ENCODE measurements around the gene MPIG6B.

Gene MPIG6B

DNA sequence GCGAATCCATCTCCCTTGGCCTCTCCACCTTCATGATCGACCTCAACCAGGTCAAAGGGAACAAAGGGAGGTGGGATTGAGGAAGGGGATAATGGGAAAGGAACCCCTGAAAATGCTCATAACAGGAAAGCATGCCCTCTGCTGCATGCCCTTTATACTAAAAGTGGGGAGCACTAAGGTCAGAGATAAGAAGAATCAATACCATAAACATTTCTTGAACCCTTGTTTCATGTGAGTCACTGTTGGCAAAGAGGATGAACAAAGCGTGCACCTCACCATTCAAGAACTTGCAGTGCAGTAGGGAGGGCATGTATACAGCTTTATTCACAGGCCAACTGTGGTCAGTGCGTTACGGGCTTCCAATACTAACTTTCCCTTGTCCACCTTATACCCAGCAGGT lies 37.6 kb downstream of the MPIG6B start:
- no peaks in the 10 kb centered on the region for H3K27me3 Mint-ChIP-seq
- no peak overlapping the region for H3K4me3 Mint-ChIP-seq
- no peak overlapping the region for H3K27ac Mint-ChIP-seq
- peaks cover 4% of the 10 kb centered on the region for H3K4me1 Mint-ChIP-seq (ENCODE audit: low read depth)
- peaks cover 59% of the 10 kb centered on the region for H3K36me3 Mint-ChIP-seq (ENCODE audit: low read depth)
- H3K9me3 Mint-ChIP-seq = no peaks in the 10 kb centered on the region

DNA sequence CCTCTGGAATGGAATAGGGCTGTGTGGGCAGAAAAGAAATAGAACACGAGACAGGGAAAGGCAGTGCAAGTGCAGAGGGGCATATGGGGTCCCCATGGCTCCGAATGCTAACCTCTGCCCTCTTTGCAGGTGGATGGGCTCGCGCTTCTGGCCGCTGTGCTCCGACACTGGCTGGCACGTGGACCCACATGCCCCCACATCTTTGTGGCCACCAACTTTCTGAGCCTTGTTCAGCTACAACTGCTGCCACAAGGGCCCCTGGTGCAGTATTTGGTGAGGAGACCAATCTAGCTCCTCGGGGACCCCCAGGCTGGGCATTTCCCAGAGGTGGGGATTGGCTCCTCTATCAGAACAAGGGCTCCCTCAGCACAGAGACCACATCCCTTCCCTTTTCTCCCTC lies 38.2 kb downstream of the MPIG6B start:
- peaks cover 4% of the 10 kb centered on the region for H3K4me1 Mint-ChIP-seq (ENCODE audit: low read depth)
- no peaks in the 10 kb centered on the region for H3K9me3 Mint-ChIP-seq

DNA sequence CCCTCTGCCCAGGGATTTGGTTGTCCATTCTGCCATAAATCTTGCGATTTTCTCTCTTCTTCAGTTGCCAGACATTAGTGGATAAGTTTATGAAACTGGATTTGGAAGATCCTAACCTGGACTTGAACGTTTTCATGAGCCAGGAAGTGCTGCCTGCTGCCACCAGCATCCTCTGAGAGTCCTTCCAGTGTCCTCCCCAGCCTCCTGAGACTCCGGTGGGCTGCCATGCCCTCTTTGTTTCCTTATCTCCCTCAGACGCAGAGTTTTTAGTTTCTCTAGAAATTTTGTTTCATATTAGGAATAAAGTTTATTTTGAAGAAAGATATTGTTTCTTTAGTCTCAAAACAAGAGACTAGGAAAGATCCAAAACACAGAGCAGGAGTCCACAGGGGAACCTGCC lies 39.2 kb downstream of the MPIG6B start, which contains the start of gene SAPCD1:
Gene SAPCD1 (plus strand): TSS at position 301 of the 400 bp plus-strand sequence. CDS start 399 bp downstream, outside the sequence.
- Mint-ChIP-seq H3K4me3 (no peak within 1 kb of the TSS), H3K4me1 (ENCODE audit: low read depth) (peaks cover 4% of the 10 kb centered on the region), H3K27me3 (no peaks in the 10 kb centered on the region), H3K9me3 (no peaks in the 10 kb centered on the region), H3K27ac (no peak within 1 kb of the TSS), H3K36me3 (ENCODE audit: low read depth) (peaks cover 59% of the 10 kb centered on the region)

More for the DNA sequence above, 38.2 kb downstream of the MPIG6B start:
- Mint-ChIP-seq H3K36me3 (ENCODE audit: low read depth) (peaks cover 59% of the 10 kb centered on the region), H3K27ac (no peak overlapping the region), H3K27me3 (no peaks in the 10 kb centered on the region), H3K4me3 (no peak overlapping the region)

DNA sequence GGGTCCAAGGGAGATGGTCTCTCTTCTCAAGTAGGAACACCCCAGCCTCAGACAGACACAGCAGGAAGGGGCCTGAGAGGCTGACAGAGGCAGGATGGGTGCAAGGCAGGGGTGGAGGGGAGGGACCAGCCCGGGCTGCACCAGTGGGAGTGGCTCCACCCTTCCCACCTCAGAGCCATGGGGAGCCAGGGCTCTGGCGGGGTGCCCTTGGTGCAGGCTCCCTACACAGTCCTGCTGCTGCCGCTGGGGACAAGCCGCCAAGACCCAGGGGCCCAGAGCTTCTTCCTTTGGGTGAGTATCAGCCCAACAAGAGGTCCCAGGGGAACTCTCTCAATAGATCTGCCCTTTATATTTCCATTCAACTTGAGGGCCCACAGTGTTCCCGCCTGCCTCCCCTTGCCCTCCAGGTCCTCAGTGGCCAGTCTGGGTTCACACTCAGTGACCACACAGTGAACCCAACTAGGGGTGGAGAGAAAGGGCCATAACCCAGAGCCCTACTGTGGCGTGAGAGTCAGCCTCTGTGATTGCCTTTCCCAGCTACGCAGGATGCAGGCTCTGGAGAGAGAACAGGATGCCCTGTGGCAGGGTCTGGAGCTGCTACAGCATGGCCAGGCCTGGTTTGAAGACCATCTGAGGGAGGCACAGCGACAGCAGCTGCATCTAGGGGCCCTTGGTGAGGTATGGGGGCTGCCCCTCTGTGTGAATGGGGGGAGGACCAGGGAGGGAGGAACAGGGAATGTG lies 39.9 kb downstream of the MPIG6B start:
- Mint-ChIP-seq H3K4me3 (no peak overlapping the region), H3K36me3 (ENCODE audit: low read depth) (peaks cover 57% of the 10 kb centered on the region), H3K27me3 (no peaks in the 10 kb centered on the region), H3K27ac (no peak overlapping the region), H3K4me1 (ENCODE audit: low read depth) (peaks cover 4% of the 10 kb centered on the region), H3K9me3 (no peaks in the 10 kb centered on the region)

DNA sequence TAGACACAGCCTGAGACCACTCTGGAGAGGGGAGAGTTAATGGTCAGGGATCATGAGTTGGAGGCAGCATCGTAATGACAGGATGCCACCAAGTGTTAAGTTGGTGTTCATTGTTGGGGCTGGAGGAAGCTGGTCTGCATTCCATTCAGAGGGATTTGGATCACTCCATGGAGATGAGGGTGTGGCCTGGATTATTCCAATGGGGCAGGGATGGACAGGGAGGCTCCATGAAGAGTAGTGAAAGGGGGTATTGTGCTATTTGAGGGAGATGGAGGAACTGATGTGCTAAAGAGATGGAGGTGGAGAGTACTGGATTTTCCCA lies 40.4 kb downstream of the MPIG6B start:
- Mint-ChIP-seq H3K27ac (no peak overlapping the region), H3K9me3 (no peaks in the 10 kb centered on the region), H3K4me1 (ENCODE audit: low read depth) (peaks cover 4% of the 10 kb centered on the region), H3K4me3 (no peak overlapping the region), H3K27me3 (no peaks in the 10 kb centered on the region), H3K36me3 (ENCODE audit: low read depth) (peaks cover 53% of the 10 kb centered on the region)

DNA sequence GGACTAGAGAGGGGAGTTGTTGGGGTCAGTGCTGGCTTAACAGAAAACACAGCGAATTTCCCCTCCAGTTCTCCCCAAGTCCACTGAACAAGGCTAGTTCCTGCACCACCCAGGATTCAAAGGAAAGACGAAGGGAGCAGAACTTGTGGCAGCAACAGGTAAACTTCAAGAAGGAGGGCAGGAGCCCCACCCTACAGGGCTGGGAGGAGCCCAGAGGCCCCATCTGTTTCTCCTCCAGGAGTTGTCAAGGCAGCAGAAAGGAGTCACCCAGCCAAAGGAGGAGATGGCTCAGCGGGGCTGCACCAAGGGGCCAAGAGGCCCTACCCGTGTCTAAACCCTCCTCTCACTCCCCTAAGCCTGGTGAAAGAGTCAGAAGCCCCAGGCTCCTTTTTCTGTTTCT lies 41.0 kb downstream of the MPIG6B start:
- peaks cover 47% of the 10 kb centered on the region for H3K36me3 Mint-ChIP-seq (ENCODE audit: low read depth)
- H3K27me3 Mint-ChIP-seq = no peaks in the 10 kb centered on the region
- peaks cover 4% of the 10 kb centered on the region for H3K4me1 Mint-ChIP-seq (ENCODE audit: low read depth)
- H3K9me3 Mint-ChIP-seq = no peaks in the 10 kb centered on the region
- H3K4me3 Mint-ChIP-seq = no peak overlapping the region
- no peak overlapping the region for H3K27ac Mint-ChIP-seq

DNA sequence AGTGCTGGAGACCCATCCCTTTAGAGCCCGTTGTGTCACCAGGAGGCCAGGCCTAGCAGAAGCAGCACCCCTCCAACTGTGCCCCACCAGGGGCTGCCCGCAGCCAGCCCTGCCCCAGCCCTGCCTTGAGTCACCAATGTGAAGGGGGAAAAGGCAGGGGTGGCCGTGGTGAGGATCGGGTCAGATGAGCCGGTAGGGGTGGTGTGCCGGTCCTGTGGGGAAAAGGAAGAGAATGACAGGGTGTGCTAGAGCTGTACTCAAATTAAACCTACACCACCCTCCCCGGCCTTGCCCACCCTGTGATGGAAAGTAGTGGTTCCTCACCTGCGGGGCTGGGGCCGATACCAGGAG lies 42.4 kb downstream of the MPIG6B start:
- Mint-ChIP-seq H3K27me3 (no peaks in the 10 kb centered on the region), H3K4me1 (ENCODE audit: low read depth) (peaks cover 10% of the 10 kb centered on the region), H3K36me3 (ENCODE audit: low read depth) (peaks cover 34% of the 10 kb centered on the region), H3K4me3 (no peak overlapping the region), H3K27ac (no peak overlapping the region), H3K9me3 (no peaks in the 10 kb centered on the region)

DNA sequence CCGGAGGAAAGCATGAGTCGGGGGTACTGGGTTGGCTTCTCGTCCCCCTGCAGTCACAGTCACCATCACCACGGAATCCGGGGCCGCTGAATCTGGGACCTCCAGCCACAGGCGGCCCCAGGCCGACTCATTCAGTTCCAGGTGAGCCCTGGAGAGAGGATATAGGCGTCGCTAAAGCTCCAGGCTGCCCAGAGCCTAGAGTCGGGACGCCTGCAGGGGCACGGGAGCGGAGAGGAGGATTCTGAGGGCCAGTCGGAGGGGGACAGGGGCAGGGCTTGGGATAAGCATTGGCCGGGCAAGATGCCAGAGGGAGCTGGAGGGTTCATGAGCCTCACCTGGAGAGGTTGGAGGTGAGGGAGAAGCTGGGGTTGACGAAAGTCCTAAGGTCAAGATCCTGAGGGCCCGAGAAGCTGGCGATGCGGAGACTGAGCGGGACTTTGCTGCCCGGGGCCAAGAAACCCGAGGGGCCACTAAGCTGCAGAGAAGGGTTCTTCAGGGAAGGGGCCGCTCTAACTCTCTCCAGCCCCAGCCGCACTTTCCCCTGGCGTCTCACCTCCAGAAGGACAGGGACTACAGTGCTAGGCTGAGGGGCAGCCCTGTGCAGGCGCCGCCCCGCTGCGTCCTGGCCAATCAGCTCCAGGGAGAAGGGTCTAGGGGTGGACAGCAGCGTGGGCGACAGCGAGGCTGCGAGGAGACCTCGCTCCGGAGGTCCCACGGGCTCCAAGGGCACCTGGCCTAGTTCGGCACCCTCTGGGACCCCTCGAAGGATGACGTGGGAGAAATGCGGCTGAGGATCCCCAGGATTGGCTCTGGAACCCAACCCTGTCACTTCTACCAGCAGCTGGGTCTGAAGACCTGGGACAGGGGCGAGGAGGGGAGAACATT lies 43.0 kb downstream of the MPIG6B start:
- Mint-ChIP-seq H3K27me3 (no peaks in the 10 kb centered on the region), H3K4me1 (ENCODE audit: low read depth) (peaks cover 12% of the 10 kb centered on the region), H3K27ac (no peak overlapping the region), H3K36me3 (ENCODE audit: low read depth) (peaks cover 29% of the 10 kb centered on the region), H3K9me3 (no peaks in the 10 kb centered on the region), H3K4me3 (no peak overlapping the region)

DNA sequence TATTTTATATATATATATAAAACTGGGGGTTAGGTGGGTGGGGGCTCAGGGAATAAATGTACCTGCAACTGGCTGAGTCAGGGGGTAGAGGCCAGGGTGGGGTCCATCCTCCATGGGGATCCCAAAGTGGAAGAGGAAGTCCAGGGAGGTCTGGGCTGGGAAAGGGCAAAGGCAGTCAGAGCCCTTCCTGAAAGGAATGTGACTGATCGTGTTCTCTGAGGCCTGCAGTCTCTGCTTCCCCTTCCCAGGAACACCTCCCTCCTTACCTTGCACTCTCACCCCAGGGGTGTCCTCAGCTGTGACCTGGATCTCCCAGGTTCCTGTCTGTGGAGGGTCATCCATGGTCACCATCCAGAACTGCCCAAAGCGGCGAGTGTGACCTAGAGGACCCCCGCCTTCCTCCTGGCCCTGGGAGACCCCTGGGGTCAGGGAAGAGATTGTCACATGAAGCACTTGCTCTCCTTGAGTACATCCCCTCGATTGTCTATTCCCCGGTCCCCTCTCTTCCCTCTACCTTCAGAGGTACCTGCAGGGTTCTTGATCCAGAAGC lies 44.0 kb downstream of the MPIG6B start:
- Mint-ChIP-seq H3K27ac (no peak overlapping the region), H3K4me1 (ENCODE audit: low read depth) (peaks cover 21% of the 10 kb centered on the region), H3K9me3 (no peaks in the 10 kb centered on the region), H3K36me3 (ENCODE audit: low read depth) (peaks cover 27% of the 10 kb centered on the region), H3K27me3 (no peaks in the 10 kb centered on the region), H3K4me3 (no peak overlapping the region)

DNA sequence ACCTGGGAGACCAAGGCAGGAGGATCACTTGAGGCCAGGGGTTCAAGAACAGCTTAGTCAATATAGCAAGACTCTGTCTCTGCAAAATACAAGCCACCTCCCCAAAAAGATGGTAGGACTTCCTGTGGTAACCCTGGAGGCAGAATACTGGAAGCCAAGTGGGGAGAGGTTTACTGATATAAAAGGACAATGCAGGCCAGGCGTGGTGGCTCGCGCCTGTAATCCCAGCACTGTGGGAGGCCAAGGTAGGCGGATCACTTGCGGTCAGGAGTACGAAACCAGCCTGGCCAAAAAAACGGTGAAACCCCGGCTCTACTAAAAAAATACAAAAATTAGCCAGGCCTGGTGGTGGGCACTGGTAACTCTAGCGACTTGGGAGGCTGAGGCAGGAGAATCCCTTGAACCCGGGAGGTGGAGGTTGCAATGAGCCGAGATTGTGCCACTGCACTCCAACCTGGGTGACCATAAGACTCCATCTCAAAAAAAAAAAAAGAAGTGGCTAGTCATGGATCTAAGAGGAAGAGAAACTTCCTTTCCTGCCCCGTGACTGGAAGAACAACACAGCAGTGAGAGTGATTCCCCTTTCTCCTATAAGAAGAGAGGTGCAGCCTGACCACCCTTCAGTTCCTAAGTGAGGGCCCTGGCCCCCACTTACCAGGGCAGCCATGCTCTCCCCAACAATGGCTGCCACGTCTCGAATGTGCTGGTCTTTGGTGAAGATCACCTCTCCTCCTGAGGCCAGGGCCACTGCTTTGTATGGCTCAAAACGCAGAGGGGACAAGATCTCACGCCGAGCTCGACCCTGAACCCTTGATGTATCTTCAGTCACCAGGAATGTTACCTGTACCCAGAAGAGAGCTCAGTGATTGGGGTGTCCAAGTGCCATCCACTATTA lies 45.4 kb downstream of the MPIG6B start:
- H3K4me3 Mint-ChIP-seq = no peak overlapping the region
- H3K27ac Mint-ChIP-seq = no peak overlapping the region
- H3K36me3 Mint-ChIP-seq (ENCODE audit: low read depth) = peaks cover 15% of the 10 kb centered on the region
- no peaks in the 10 kb centered on the region for H3K9me3 Mint-ChIP-seq
- peaks cover 35% of the 10 kb centered on the region for H3K4me1 Mint-ChIP-seq (ENCODE audit: low read depth)
- no peaks in the 10 kb centered on the region for H3K27me3 Mint-ChIP-seq

DNA sequence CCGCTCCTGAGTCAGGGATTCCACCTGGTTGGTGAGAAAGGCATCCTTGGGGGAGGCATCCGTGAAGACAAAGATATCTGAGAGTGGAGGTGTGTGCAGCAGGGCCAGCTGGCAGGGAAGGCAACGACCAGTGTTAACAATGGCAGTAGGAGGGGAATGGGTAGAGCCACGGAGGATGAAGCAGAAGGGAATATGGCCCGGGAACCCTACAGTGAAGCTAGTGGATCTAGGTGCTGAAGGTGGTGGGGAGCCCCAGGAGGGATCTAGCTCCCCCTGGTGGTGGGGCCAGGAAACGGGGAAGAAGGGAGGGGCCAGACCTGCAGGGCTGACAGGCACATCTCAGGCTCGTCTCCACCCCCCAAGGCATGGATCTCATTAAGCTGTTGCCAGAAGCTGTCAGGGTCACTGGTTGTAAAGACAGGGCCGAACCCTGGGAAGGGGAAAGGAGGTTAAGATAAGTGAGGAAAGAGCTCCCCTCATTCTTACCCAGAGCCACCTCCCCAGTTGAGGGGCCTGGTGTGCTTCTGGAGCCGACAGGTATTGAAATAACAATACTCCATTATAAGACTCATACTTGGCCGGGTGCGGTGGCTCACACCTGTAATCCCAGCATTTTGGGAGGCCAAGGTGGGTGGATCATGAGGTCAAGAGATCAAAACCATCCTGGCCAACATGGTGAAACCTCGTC lies 46.7 kb downstream of the MPIG6B start:
- no peaks in the 10 kb centered on the region for H3K9me3 Mint-ChIP-seq
- H3K4me1 Mint-ChIP-seq (ENCODE audit: low read depth) = peaks cover 38% of the 10 kb centered on the region
- no peaks in the 10 kb centered on the region for H3K27me3 Mint-ChIP-seq
- no peak overlapping the region for H3K4me3 Mint-ChIP-seq
- H3K27ac Mint-ChIP-seq = no peak overlapping the region
- H3K36me3 Mint-ChIP-seq (ENCODE audit: low read depth) = peaks cover 6% of the 10 kb centered on the region

DNA sequence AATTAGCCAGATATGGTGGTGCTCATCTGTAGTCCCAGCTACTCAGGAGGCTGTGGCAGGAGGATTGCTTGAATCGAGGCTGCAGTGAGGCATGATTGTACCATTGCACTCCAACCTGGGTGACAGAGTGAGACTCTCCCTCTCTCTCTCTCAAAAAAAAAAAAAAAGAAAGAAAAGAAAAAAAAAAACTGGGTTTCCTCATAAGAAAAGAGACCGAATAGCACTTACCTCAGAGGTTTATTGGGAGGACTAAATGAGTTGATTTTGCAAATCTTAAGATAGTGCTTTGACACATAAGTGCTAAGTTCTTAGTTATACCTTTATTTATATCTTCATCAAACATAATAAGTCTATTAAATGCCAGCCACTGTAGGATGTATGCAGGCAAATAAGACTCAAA lies 47.7 kb downstream of the MPIG6B start:
- Mint-ChIP-seq H3K4me1 (ENCODE audit: low read depth) (peaks cover 45% of the 10 kb centered on the region), H3K9me3 (no peaks in the 10 kb centered on the region), H3K4me3 (no peak overlapping the region), H3K27ac (no peak overlapping the region), H3K27me3 (no peaks in the 10 kb centered on the region), H3K36me3 (ENCODE audit: low read depth) (peaks cover 5% of the 10 kb centered on the region)

DNA sequence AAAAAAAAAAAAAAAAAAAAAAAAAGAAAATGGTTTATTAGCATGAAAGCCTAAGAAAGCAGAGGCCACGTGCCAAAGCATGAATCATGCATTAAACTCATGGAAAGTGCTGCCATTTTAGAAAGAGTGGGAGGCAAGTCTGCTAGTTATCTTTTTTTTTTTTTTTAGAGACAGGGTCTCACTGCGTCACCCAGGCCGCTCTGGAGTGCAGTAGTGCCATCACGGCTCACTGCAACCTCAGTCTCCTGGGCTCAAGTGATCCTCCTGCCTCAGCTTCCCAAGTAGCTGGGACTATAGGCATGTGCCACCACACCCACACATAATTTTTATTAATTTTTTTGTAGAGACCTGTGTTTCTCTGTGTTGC lies 48.8 kb downstream of the MPIG6B start:
- peaks cover 5% of the 10 kb centered on the region for H3K36me3 Mint-ChIP-seq (ENCODE audit: low read depth)
- no peaks in the 10 kb centered on the region for H3K27me3 Mint-ChIP-seq
- H3K4me3 Mint-ChIP-seq = peak overlapping the region; percentile 43
- peaks cover 56% of the 10 kb centered on the region for H3K4me1 Mint-ChIP-seq (ENCODE audit: low read depth)
- H3K9me3 Mint-ChIP-seq = no peaks in the 10 kb centered on the region
- H3K27ac Mint-ChIP-seq = peak overlapping the region; percentile 67

DNA sequence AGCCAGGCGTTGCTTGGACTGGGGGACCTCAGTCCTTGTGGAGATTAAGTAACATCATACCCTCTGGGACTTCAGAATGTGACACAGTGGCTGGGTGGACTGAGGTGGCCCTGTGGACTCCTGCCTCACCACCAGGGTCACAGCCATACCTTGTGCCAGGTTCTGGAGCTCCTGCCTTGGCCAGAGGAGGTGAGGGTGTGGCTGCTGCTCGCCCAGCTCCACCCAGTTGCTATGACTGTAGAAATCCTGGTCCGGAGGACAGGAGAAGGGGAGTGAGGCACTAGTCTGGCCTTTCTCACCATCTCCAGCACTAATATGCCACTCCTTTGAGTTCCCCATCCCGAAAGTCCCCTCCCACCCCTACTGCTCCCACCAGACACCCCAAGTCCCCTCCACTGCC lies 52.0 kb downstream of the MPIG6B start:
- peaks cover 61% of the 10 kb centered on the region for H3K4me1 Mint-ChIP-seq (ENCODE audit: low read depth)
- peaks cover 18% of the 10 kb centered on the region for H3K36me3 Mint-ChIP-seq (ENCODE audit: low read depth)
- no peak overlapping the region for H3K27ac Mint-ChIP-seq
- no peaks in the 10 kb centered on the region for H3K27me3 Mint-ChIP-seq
- no peaks in the 10 kb centered on the region for H3K9me3 Mint-ChIP-seq
- no peak overlapping the region for H3K4me3 Mint-ChIP-seq
